GM23338 (cell line): Measurements from ENCODE around the gene PICALM. TPM values are rescaled to one million over a fixed set of nuclear protein-coding genes. Genes with fewer than 3 reads are reported as not detected.

Experiments
- ATAC-seq: fragments of 200-7000 bp; cut with Tn5 transposase; 3 replicates; pipeline ENCODE4 v1.9.1; 2020
- DNase-seq: peaks from one replicate; pipeline ENCODE4 v3.0.0-alpha.2; 2015; ENCODE audit warnings: low spot score
- H2AFZ ChIP-seq: fragments of 200-600 bp; sonication (generic); 2 replicates; pipeline ENCODE4 v1.8.0; 2016; ENCODE audit warnings: antibody characterized with exemption, mild to moderate bottlenecking, moderate library complexity
- H3F3A ChIP-seq: fragments of 200-600 bp; sonication (generic); replicated peaks from 2 replicates; pipeline ENCODE4 v1.8.0; 2017; ENCODE audit warnings: antibody characterized with exemption, mixed run types, low read depth
- H3K27ac ChIP-seq: fragments of 200-600 bp; sonication (generic); 2 replicates; pipeline ENCODE4 v1.6.1; 2016; ENCODE audit warnings: low read depth
- H3K27me3 ChIP-seq: fragments of 200-600 bp; sonication (generic); 2 replicates; pipeline ENCODE4 v1.8.0; 2016; ENCODE audit warnings: mild to moderate bottlenecking, mixed run types, moderate library complexity; ENCODE audit not compliant: insufficient read depth
- H3K36me3 ChIP-seq: fragments of 200-600 bp; sonication (generic); 2 replicates; pipeline ENCODE4 v1.8.0; 2016; ENCODE audit warnings: mild to moderate bottlenecking; ENCODE audit not compliant: insufficient read depth
- H3K4me1 ChIP-seq: fragments of 200-600 bp; sonication (generic); 2 replicates; pipeline ENCODE4 v1.8.0; 2016; ENCODE audit warnings: mild to moderate bottlenecking, moderate library complexity; ENCODE audit not compliant: insufficient read depth
- H3K4me2 ChIP-seq: fragments of 200-600 bp; sonication (generic); 2 replicates; pipeline ENCODE4 v1.7.1; 2017; ENCODE audit warnings: mixed run types
- H3K4me3 ChIP-seq: fragments of 200-600 bp; sonication (generic); 2 replicates; pipeline ENCODE4 v1.6.1; 2016; ENCODE audit warnings: mixed run types
- H3K79me2 ChIP-seq: fragments of 200-600 bp; sonication (generic); replicated peaks from 2 replicates; pipeline ENCODE4 v1.8.0; 2017; ENCODE audit warnings: mild to moderate bottlenecking; ENCODE audit not compliant: insufficient read depth
- H3K9me2 ChIP-seq: fragments of 200-600 bp; sonication (generic); 2 replicates; pipeline ENCODE4 v1.8.0; 2017; ENCODE audit not compliant: insufficient read depth
- H4K20me1 ChIP-seq: fragments of 200-600 bp; sonication (generic); replicated peaks from 2 replicates; pipeline ENCODE4 v1.8.0; 2017; ENCODE audit warnings: mild to moderate bottlenecking; ENCODE audit not compliant: insufficient read depth
- H3K27ac Mint-ChIP-seq: 2 replicates; pipeline ENCODE4 v1.8.0; 2020; ENCODE audit warnings: inconsistent platforms, mild to moderate bottlenecking, moderate library complexity, mixed read lengths
- H3K27me3 Mint-ChIP-seq: 3 replicates; pipeline ENCODE4 v1.8.0; 2022; ENCODE audit warnings: low read depth, mild to moderate bottlenecking, moderate library complexity, mixed read lengths, inconsistent platforms; ENCODE audit not compliant: insufficient read depth, poor library complexity
- H3K36me3 Mint-ChIP-seq: 3 replicates; pipeline ENCODE4 v1.8.0; 2021; ENCODE audit warnings: low read depth, mild to moderate bottlenecking, inconsistent platforms, moderate library complexity, mixed read lengths
- H3K4me1 Mint-ChIP-seq: 3 replicates; pipeline ENCODE4 v1.8.0; 2020; ENCODE audit warnings: mild to moderate bottlenecking, inconsistent platforms, mixed read lengths
- H3K4me3 Mint-ChIP-seq: 3 replicates; pipeline ENCODE4 v1.8.0; 2021; ENCODE audit warnings: moderate library complexity, mild to moderate bottlenecking, inconsistent platforms, mixed read lengths
- H3K9me3 Mint-ChIP-seq: 3 replicates; pipeline ENCODE4 v1.8.0; 2020; ENCODE audit warnings: moderate library complexity, mild to moderate bottlenecking, inconsistent platforms, mixed read lengths
- CREB1 ChIP-seq: fragments of 250-450 bp; sonication (Bioruptor Pico); IDR thresholded peaks from 2 replicates; pipeline ENCODE4 v1.5.0; 2020; ENCODE audit warnings: low read depth, mild to moderate bottlenecking, moderate library complexity
- EZH2 ChIP-seq: fragments of 200-600 bp; sonication (generic); IDR thresholded peaks from one replicate; pipeline ENCODE4 v1.8.0; 2017; ENCODE audit warnings: antibody characterized with exemption, mild to moderate bottlenecking, low read depth; ENCODE audit not compliant: unreplicated experiment
- EZH2phosphoT487 ChIP-seq: fragments of 200-600 bp; sonication (generic); IDR thresholded peaks from one replicate; pipeline ENCODE4 v1.8.1; 2018; ENCODE audit warnings: antibody characterized with exemption; ENCODE audit not compliant: unreplicated experiment
- JUNB ChIP-seq: IDR thresholded peaks from one replicate; pipeline ENCODE4 v1.6.1; 2016; ENCODE audit warnings: antibody characterized with exemption; ENCODE audit not compliant: unreplicated experiment
- NANOG ChIP-seq: IDR thresholded peaks from 2 replicates; pipeline ENCODE4 v1.6.1; 2016; ENCODE audit warnings: antibody characterized with exemption, borderline replicate concordance
- POLR2AphosphoS5 ChIP-seq: IDR thresholded peaks from 2 replicates; pipeline ENCODE4 v1.6.1; 2016; ENCODE audit warnings: antibody characterized with exemption, low read depth
- ZNF114 ChIP-seq: fragments of 250-450 bp; sonication (Bioruptor Pico); IDR thresholded peaks from 2 replicates; pipeline ENCODE4 v1.5.0; 2020; ENCODE audit warnings: mild to moderate bottlenecking, moderate library complexity
- polyA plus RNA-seq: library from polyadenylated mRNA; unstranded; fragments of >200 nt; fragmentation: Nextera tagmentation; extraction: Ambion mirVana; gene quantifications from 2 replicates; pipeline ENCODE4 v1.2.1, GENCODE V29; 2016
- total RNA-seq: library from RNA; depleted of rRNA; stranded (reverse); fragments of >200 nt; shearing (Covaris generic); gene quantifications from 2 replicates; pipeline ENCODE4 v1.2.3, GENCODE V29; 2014
- TF ChIP-seq, protein P1 (sequence below), 2 experiments: fragments of 200-600 bp in 1 of 2; sonication (generic) in 1 of 2; conservative IDR thresholded peaks; 2 replicates each; pipeline versions ENCODE4 v1.5.1 to v1.6.1; 2016 to 2017; ENCODE audit warnings: antibody characterized with exemption in 2 of 2, low read depth in 2 of 2, mild to moderate bottlenecking in 2 of 2, moderate library complexity in 1 of 2
- TF ChIP-seq, protein P2 (sequence below): IDR thresholded peaks from one replicate; pipeline ENCODE4 v1.6.1; 2018; ENCODE audit warnings: antibody characterized with exemption; ENCODE audit not compliant: unreplicated experiment
- TF ChIP-seq, protein P3 (sequence below): IDR thresholded peaks from 2 replicates; pipeline ENCODE4 v1.6.1; 2016; ENCODE audit warnings: antibody characterized with exemption

The PICALM gene
- total and polyA plus RNA-seq, 2 experiments from 2014 or later: 27.9 to 134 TPM

DNA sequence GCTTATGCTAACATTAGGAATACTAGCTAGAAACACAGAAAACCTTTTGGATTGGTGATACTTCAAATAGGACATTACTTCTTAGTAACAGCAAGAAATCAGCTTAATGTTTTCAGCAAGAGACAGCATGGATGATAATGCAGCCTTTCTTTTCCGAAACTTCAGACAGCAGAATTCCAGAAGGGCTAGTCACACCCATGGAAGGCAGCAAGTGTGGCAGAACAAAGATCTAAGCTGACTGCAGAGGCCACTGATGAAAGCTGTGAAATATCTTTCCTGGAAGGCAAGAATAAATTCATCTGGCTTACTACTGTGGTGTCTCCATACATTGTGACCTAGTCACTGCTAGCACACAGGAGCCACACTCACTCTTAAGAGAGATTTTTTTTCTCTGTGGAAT is 113.4 kb downstream of the PICALM start:
- Histone ChIP-seq H4K20me1 (no peaks in the 10 kb centered on the region), H3K36me3 (peaks cover 3% of the 10 kb centered on the region; the same call in 1 of the 2 replicates), H3K27ac (no peak overlapping the region), H3K27me3 (no peaks in the 10 kb centered on the region), H3K4me2 (no peak overlapping the region), H3K4me3 (no peak overlapping the region), H3F3A (no peaks in the 10 kb centered on the region), H2AFZ (no peak overlapping the region), H3K4me1 (no peaks in the 10 kb centered on the region), H3K9me2 (no peaks in the 10 kb centered on the region), H3K79me2 (no peaks in the 10 kb centered on the region)
- TF ChIP-seq POLR2AphosphoS5: no peak
- no peak for TF ChIP-seq EZH2
- TF ChIP-seq, protein P1, sequence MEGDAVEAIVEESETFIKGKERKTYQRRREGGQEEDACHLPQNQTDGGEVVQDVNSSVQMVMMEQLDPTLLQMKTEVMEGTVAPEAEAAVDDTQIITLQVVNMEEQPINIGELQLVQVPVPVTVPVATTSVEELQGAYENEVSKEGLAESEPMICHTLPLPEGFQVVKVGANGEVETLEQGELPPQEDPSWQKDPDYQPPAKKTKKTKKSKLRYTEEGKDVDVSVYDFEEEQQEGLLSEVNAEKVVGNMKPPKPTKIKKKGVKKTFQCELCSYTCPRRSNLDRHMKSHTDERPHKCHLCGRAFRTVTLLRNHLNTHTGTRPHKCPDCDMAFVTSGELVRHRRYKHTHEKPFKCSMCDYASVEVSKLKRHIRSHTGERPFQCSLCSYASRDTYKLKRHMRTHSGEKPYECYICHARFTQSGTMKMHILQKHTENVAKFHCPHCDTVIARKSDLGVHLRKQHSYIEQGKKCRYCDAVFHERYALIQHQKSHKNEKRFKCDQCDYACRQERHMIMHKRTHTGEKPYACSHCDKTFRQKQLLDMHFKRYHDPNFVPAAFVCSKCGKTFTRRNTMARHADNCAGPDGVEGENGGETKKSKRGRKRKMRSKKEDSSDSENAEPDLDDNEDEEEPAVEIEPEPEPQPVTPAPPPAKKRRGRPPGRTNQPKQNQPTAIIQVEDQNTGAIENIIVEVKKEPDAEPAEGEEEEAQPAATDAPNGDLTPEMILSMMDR (conservative IDR thresholded peaks at IDR 0.05; ENCODE audit: low read depth in 2 of 2): no peak
- TF ChIP-seq ZNF114 (CRISPR knock-in tag): no peak
- no peak for TF ChIP-seq NANOG
- TF ChIP-seq JUNB: no peak
- no peak for TF ChIP-seq CREB1
- TF ChIP-seq, protein P2, sequence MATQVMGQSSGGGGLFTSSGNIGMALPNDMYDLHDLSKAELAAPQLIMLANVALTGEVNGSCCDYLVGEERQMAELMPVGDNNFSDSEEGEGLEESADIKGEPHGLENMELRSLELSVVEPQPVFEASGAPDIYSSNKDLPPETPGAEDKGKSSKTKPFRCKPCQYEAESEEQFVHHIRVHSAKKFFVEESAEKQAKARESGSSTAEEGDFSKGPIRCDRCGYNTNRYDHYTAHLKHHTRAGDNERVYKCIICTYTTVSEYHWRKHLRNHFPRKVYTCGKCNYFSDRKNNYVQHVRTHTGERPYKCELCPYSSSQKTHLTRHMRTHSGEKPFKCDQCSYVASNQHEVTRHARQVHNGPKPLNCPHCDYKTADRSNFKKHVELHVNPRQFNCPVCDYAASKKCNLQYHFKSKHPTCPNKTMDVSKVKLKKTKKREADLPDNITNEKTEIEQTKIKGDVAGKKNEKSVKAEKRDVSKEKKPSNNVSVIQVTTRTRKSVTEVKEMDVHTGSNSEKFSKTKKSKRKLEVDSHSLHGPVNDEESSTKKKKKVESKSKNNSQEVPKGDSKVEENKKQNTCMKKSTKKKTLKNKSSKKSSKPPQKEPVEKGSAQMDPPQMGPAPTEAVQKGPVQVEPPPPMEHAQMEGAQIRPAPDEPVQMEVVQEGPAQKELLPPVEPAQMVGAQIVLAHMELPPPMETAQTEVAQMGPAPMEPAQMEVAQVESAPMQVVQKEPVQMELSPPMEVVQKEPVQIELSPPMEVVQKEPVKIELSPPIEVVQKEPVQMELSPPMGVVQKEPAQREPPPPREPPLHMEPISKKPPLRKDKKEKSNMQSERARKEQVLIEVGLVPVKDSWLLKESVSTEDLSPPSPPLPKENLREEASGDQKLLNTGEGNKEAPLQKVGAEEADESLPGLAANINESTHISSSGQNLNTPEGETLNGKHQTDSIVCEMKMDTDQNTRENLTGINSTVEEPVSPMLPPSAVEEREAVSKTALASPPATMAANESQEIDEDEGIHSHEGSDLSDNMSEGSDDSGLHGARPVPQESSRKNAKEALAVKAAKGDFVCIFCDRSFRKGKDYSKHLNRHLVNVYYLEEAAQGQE: no peak
- no peak for TF ChIP-seq EZH2phosphoT487
- TF ChIP-seq, protein P3, sequence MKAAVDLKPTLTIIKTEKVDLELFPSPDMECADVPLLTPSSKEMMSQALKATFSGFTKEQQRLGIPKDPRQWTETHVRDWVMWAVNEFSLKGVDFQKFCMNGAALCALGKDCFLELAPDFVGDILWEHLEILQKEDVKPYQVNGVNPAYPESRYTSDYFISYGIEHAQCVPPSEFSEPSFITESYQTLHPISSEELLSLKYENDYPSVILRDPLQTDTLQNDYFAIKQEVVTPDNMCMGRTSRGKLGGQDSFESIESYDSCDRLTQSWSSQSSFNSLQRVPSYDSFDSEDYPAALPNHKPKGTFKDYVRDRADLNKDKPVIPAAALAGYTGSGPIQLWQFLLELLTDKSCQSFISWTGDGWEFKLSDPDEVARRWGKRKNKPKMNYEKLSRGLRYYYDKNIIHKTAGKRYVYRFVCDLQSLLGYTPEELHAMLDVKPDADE: no peak
- Mint-ChIP-seq H3K9me3 (peaks cover 4% of the 10 kb centered on the region; the same call in 2 of the 3 replicates), H3K4me3 (no peak overlapping the region), H3K36me3 (peaks cover 35% of the 10 kb centered on the region; the same call in 2 of the 3 replicates), H3K27ac (no peak overlapping the region), H3K27me3 (no peaks in the 10 kb centered on the region), H3K4me1 (no peaks in the 10 kb centered on the region)
- no peak for ATAC-seq
- DNase-seq: no peak
